Epithelial cell of prostate (primary cell): ENCODE data around the gene CDK5RAP2.
"Not testable (repeated sequence)": the region's sequence is repeated elsewhere in the genome, so short reads cannot be mapped to it uniquely, and the experiment has no call there.

ENCODE experiments used
- DNase-seq: peaks from one replicate; pipeline ENCODE4 v3.0.0-alpha.2; 2011; ENCODE audit warnings: low read depth, low spot score
- H3K27ac ChIP-seq: fragments of 450-650 bp; 2 replicates; pipeline ENCODE4 v1.5.1; 2017; ENCODE audit warnings: mild to moderate bottlenecking

Gene CDK5RAP2

GRCh38 chr9:120522032-120522431 is 57.9 kb downstream of the CDK5RAP2 start:
- DNase-seq = no peak
- H3K27ac ChIP-seq = no peak overlapping the region

- DNase-seq = no peak
Observed at GRCh38 chr9:120521101-120521500, 58.9 kb downstream of the CDK5RAP2 start.

GRCh38 chr9:120515996-120516395 is 64.0 kb downstream of the CDK5RAP2 start:
- not testable (repeated sequence) for DNase-seq, H3K27ac ChIP-seq

More at GRCh38 chr9:120521101-120521500, 58.9 kb downstream of the CDK5RAP2 start:
- no peak overlapping the region for H3K27ac ChIP-seq

- not testable (repeated sequence) for DNase-seq, H3K27ac ChIP-seq
Observed at GRCh38 chr9:120515481-120515880, 64.5 kb downstream of the CDK5RAP2 start.

- DNase-seq = no peak
- peak overlapping the region; percentile 72 for H3K27ac ChIP-seq
Observed at GRCh38 chr9:120514405-120514804, 65.6 kb downstream of the CDK5RAP2 start.

- H3K27ac ChIP-seq = peak overlapping the region; percentile 72
- DNase-seq = peak; percentile 46
Observed at GRCh38 chr9:120513825-120514396, 66.1 kb downstream of the CDK5RAP2 start.

GRCh38 chr9:120510816-120511215 is 69.2 kb downstream of the CDK5RAP2 start:
- no peak overlapping the region for H3K27ac ChIP-seq
- no peak for DNase-seq

GRCh38 chr9:120507936-120508510 is 71.9 kb downstream of the CDK5RAP2 start:
- no peak for DNase-seq
- no peak overlapping the region for H3K27ac ChIP-seq

GRCh38 chr9:120505186-120505585 is 74.8 kb downstream of the CDK5RAP2 start:
- no peak for DNase-seq
- H3K27ac ChIP-seq = no peak overlapping the region

GRCh38 chr9:120500733-120501132 is 79.2 kb downstream of the CDK5RAP2 start:
- no peak for DNase-seq
- H3K27ac ChIP-seq = no peak overlapping the region

GRCh38 chr9:120497865-120498264 is 82.1 kb downstream of the CDK5RAP2 start:
- not testable (repeated sequence) for H3K27ac ChIP-seq, DNase-seq

- not testable (repeated sequence) for DNase-seq, H3K27ac ChIP-seq
Observed at GRCh38 chr9:120496438-120496837, 83.5 kb downstream of the CDK5RAP2 start.

GRCh38 chr9:120490888-120491595 is 88.9 kb downstream of the CDK5RAP2 start:
- no peak for DNase-seq
- H3K27ac ChIP-seq = no peak overlapping the region

GRCh38 chr9:120486835-120487234 is 93.1 kb downstream of the CDK5RAP2 start:
- no peak overlapping the region for H3K27ac ChIP-seq
- DNase-seq = no peak

- no peak overlapping the region for H3K27ac ChIP-seq
- DNase-seq = no peak
Observed at GRCh38 chr9:120486347-120486746, 93.6 kb downstream of the CDK5RAP2 start.

- no peak overlapping the region for H3K27ac ChIP-seq
- DNase-seq = no peak
Observed at GRCh38 chr9:120485788-120486187, 94.2 kb downstream of the CDK5RAP2 start.

GRCh38 chr9:120484162-120484561 is 95.8 kb downstream of the CDK5RAP2 start:
- H3K27ac ChIP-seq = no peak overlapping the region

GRCh38 chr9:120482424-120483186 is 97.4 kb downstream of the CDK5RAP2 start:
- no peak overlapping the region for H3K27ac ChIP-seq
- DNase-seq = no peak

More at GRCh38 chr9:120484162-120484561, 95.8 kb downstream of the CDK5RAP2 start:
- no peak for DNase-seq

GRCh38 chr9:120481846-120482245 is 98.1 kb downstream of the CDK5RAP2 start:
- DNase-seq = no peak
- H3K27ac ChIP-seq = no peak overlapping the region

GRCh38 chr9:120481248-120481647 is 98.7 kb downstream of the CDK5RAP2 start:
- DNase-seq = peak; percentile 12

GRCh38 chr9:120480707-120481106 is 99.3 kb downstream of the CDK5RAP2 start:
- no peak overlapping the region for H3K27ac ChIP-seq
- peak; percentile 22 for DNase-seq

More at GRCh38 chr9:120481248-120481647, 98.7 kb downstream of the CDK5RAP2 start:
- no peak overlapping the region for H3K27ac ChIP-seq
